ENCODE measurements around the gene NAT16. TPM values are rescaled to one million over a fixed set of nuclear protein-coding genes. Genes with fewer than 3 reads are reported as not detected.

The NAT16 gene
- total and polyA plus RNA-seq, 2 donors (not counting 1 experiment from before 2014, with no cell fraction given): not detected

DNA sequence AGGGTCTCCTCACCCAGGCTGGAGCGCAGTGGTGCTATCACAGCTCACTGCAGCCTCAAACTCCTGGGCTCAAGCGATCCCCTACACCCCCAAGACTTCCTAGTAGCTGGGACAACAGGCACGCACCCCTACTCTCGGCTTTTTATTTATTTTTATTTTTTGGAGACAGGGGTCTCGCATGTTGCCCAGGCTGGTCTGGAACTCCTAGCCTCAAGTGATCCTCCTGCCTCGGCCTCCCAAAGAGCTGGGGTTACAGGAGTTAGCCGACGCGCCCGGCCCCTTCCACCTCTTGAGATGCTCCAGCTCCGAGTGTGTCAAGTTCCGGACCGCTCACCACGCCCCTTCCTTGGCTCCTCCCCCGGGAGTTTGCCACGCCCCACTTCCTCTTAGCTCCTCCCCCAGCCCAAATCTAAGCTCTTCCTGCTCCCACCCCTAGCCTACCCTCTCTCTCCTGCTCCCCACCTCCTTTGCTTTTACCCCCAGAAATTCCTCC, 6.3 kb downstream of the NAT16 start:
- H3K27ac Mint-ChIP-seq: peak overlapping the region; percentile 20
- no peak overlapping the region for H3K4me3 ChIP-seq (ENCODE audit: control extremely low read depth in 1 of 5, extremely low read depth in 1 of 5, insufficient read depth in 1 of 5, low read depth in 2 of 5, low read length in 4 of 5)
- H3K4me1 Mint-ChIP-seq: peaks cover 43% of the 10 kb centered on the region
- peak; percentile 69 for DNase-seq
- H3K9me3 Mint-ChIP-seq (ENCODE audit: insufficient read depth): no peaks in the 10 kb centered on the region
- CTCF ChIA-PET: interaction anchor here (0.9 to 1.3 kb wide), 3 partner anchors 8 to 284 kb away, joined by 3 to 7 read pairs (median 3); partner anchors contain the start of genes UFSP1 and VGF
- 5% methylated on average over 12 of the region's 16 CpGs for WGBS (ENCODE audit: insufficient coverage)
- H3K36me3 ChIP-seq (replicated peaks in 1 of 2; ENCODE audit: control extremely low read depth in 1 of 2, control insufficient read depth in 1 of 2, extremely low read depth in 1 of 2, insufficient read depth in 2 of 2, low read length in 1 of 2): no peaks in the 10 kb centered on the region
- peaks cover 80% of the 10 kb centered on the region for H3K27me3 Mint-ChIP-seq
- H4K20me1 ChIP-seq (ENCODE audit: control insufficient read depth, insufficient read depth, low read length, poor library complexity, severe bottlenecking): no peaks in the 10 kb centered on the region
- no peak overlapping the region for H3K9ac ChIP-seq (ENCODE audit: low read length)
- peaks cover 0 to 49% (median 1%) of the 10 kb centered on the region in 3 donors for H3K9me3 ChIP-seq (ENCODE audit: control extremely low read depth in 1 of 3, control insufficient read depth in 2 of 3, insufficient read depth in 1 of 3, low read length in 2 of 3)
- no peak overlapping the region for H3K27ac ChIP-seq (ENCODE audit: low read length in 2 of 2)
- peak; percentile 46 for ATAC-seq (ENCODE audit: low read depth)
- peak overlapping the region; percentile 56 for H3K4me2 ChIP-seq (replicated peaks; ENCODE audit: low read depth, low read length, poor library complexity, severe bottlenecking)
- POLR2A ChIA-PET: interaction anchor here (0.6 to 0.7 kb wide), 2 partner anchors 30 to 73 kb away, joined by 3 to 8 read pairs; no protein-coding TSS in a partner anchor
- peak overlapping the region; percentile 56 for H3K4me3 Mint-ChIP-seq
- intact Hi-C loops (cut with micrococcal nuclease): no loop called here
- H3K27me3 ChIP-seq (replicated peaks in 1 of 4; ENCODE audit: control extremely low read depth in 1 of 4, control insufficient read depth in 3 of 4, insufficient read depth in 4 of 4, low read length in 3 of 4): peaks cover 0 to 99% (median 79%) of the 10 kb centered on the region in 4 experiments
- no peak for TF ChIP-seq EZH2 (IDR thresholded peaks at IDR 0.05; ENCODE audit: borderline replicate concordance, insufficient read depth, low read depth, low read length, poor library complexity, severe bottlenecking)
- TF ChIP-seq, protein P1, sequence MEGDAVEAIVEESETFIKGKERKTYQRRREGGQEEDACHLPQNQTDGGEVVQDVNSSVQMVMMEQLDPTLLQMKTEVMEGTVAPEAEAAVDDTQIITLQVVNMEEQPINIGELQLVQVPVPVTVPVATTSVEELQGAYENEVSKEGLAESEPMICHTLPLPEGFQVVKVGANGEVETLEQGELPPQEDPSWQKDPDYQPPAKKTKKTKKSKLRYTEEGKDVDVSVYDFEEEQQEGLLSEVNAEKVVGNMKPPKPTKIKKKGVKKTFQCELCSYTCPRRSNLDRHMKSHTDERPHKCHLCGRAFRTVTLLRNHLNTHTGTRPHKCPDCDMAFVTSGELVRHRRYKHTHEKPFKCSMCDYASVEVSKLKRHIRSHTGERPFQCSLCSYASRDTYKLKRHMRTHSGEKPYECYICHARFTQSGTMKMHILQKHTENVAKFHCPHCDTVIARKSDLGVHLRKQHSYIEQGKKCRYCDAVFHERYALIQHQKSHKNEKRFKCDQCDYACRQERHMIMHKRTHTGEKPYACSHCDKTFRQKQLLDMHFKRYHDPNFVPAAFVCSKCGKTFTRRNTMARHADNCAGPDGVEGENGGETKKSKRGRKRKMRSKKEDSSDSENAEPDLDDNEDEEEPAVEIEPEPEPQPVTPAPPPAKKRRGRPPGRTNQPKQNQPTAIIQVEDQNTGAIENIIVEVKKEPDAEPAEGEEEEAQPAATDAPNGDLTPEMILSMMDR (IDR thresholded peaks at IDR 0.05): no peak
- no peaks in the 10 kb centered on the region for H3K79me2 ChIP-seq (ENCODE audit: control insufficient read depth, insufficient read depth, low read length)
- H3K4me1 ChIP-seq (ENCODE audit: control insufficient read depth in 2 of 2, insufficient read depth in 2 of 2, low read length in 2 of 2): peaks cover 54 to 58% of the 10 kb centered on the region in 2 donors
- no peak overlapping the region for H2AFZ ChIP-seq (ENCODE audit: insufficient read depth, low read depth, low read length, poor library complexity, severe bottlenecking)

All from B cell (primary cell).